H9 (cell line): Measurements from ENCODE around the gene OGFR. TPM values are rescaled to one million over a fixed set of nuclear protein-coding genes. Genes with fewer than 3 reads are reported as not detected.

ENCODE experiments used
- DNase-seq: peaks from one replicate; pipeline ENCODE4 v3.0.0-alpha.2; 2017
- H2AFZ ChIP-seq: one replicate; pipeline ENCODE4 v1.6.1; 2013; ENCODE audit warnings: mild to moderate bottlenecking, low read length, control low read depth, moderate library complexity
- H2AK5ac ChIP-seq: 2 replicates; pipeline ENCODE4 v1.6.1; 2013; ENCODE audit warnings: low read length, control low read depth, mixed read lengths; ENCODE audit not compliant: insufficient read length
- H2BK120ac ChIP-seq: one replicate; pipeline ENCODE4 v1.6.1; 2013; ENCODE audit warnings: low read depth, mild to moderate bottlenecking, low read length, control low read depth, inconsistent platforms; ENCODE audit not compliant: poor library complexity, severe bottlenecking
- H2BK12ac ChIP-seq: 2 replicates; pipeline ENCODE4 v1.6.1; 2013; ENCODE audit warnings: low read length, control low read depth, mixed read lengths, low read depth; ENCODE audit not compliant: insufficient read length
- H2BK15ac ChIP-seq: 2 replicates; pipeline ENCODE4 v1.6.1; 2013; ENCODE audit warnings: low read depth, low read length, control low read depth
- H2BK20ac ChIP-seq: one replicate; pipeline ENCODE4 v1.6.1; 2013; ENCODE audit warnings: low read depth, mild to moderate bottlenecking, low read length, control low read depth, inconsistent platforms; ENCODE audit not compliant: poor library complexity, severe bottlenecking
- H2BK5ac ChIP-seq: 2 replicates; pipeline ENCODE4 v1.6.1; 2013; ENCODE audit warnings: low read length, control low read depth, mixed read lengths; ENCODE audit not compliant: insufficient read length
- H3K14ac ChIP-seq: 2 replicates; pipeline ENCODE4 v1.6.1; 2013; ENCODE audit warnings: low read length, control low read depth; ENCODE audit not compliant: insufficient read depth
- H3K18ac ChIP-seq: 2 replicates; pipeline ENCODE4 v1.6.1; 2013; ENCODE audit warnings: low read depth, mild to moderate bottlenecking, mixed read lengths, low read length, control low read depth; ENCODE audit not compliant: insufficient read length
- H3K23ac ChIP-seq: 2 replicates; pipeline ENCODE4 v1.6.1; 2013; ENCODE audit warnings: low read length, control low read depth, mixed read lengths, low read depth; ENCODE audit not compliant: insufficient read length
- H3K23me2 ChIP-seq: 2 replicates; pipeline ENCODE4 v1.6.1; 2013; ENCODE audit warnings: low read depth, mild to moderate bottlenecking, mixed read lengths, low read length, control low read depth; ENCODE audit not compliant: insufficient read length, poor library complexity, severe bottlenecking
- H3K27ac ChIP-seq: 2 replicates; pipeline ENCODE4 v1.5.1; 2013; ENCODE audit warnings: low read length, control low read depth, mixed read lengths, low read depth; ENCODE audit not compliant: insufficient read length
- H3K27me3 ChIP-seq: 2 replicates; pipeline ENCODE4 v1.6.1; 2013; ENCODE audit warnings: low read length, control low read depth, inconsistent platforms; ENCODE audit not compliant: insufficient read depth
- H3K4ac ChIP-seq: 2 replicates; pipeline ENCODE4 v1.6.1; 2013; ENCODE audit warnings: low read depth, mild to moderate bottlenecking, control low read depth, inconsistent platforms, low read length, moderate library complexity
- H3K4me1 ChIP-seq: 2 replicates; pipeline ENCODE4 v1.6.1; 2013; ENCODE audit warnings: low read length, control low read depth, inconsistent platforms; ENCODE audit not compliant: insufficient read depth
- H3K4me2 ChIP-seq: 2 replicates; pipeline ENCODE4 v1.6.1; 2013; ENCODE audit warnings: low read length, control low read depth, mixed read lengths; ENCODE audit not compliant: insufficient read length, insufficient read depth
- H3K56ac ChIP-seq: 2 replicates; pipeline ENCODE4 v1.6.1; 2013; ENCODE audit warnings: low read depth, mild to moderate bottlenecking, mixed read lengths, low read length, control low read depth; ENCODE audit not compliant: insufficient read length
- H3K79me1 ChIP-seq: 2 replicates; pipeline ENCODE4 v1.6.1; 2013; ENCODE audit warnings: low read depth, mild to moderate bottlenecking, moderate library complexity, low read length, control low read depth, inconsistent platforms; ENCODE audit not compliant: insufficient read depth, poor library complexity, severe bottlenecking
- H3K79me2 ChIP-seq: 2 replicates; pipeline ENCODE4 v1.6.1; 2013; ENCODE audit warnings: low read length, control low read depth, inconsistent platforms; ENCODE audit not compliant: insufficient read depth
- H3K9ac ChIP-seq: 2 replicates; pipeline ENCODE4 v1.6.1; 2013; ENCODE audit warnings: low read length, control low read depth, mixed read lengths; ENCODE audit not compliant: insufficient read length; ENCODE audit errors: extremely low read depth
- H3K9me3 ChIP-seq: one replicate; pipeline ENCODE4 v1.6.1; 2013; ENCODE audit warnings: low read depth, low read length, inconsistent platforms; ENCODE audit not compliant: control insufficient read depth
- H3T11ph ChIP-seq: one replicate; pipeline ENCODE4 v1.6.1; 2013; ENCODE audit warnings: mild to moderate bottlenecking, low read length, control low read depth, inconsistent platforms
- H4K20me1 ChIP-seq: one replicate; pipeline ENCODE4 v1.6.1; 2013; ENCODE audit not compliant: control insufficient read depth, insufficient read length, insufficient read depth
- H4K5ac ChIP-seq: 2 replicates; pipeline ENCODE4 v1.6.1; 2013; ENCODE audit warnings: low read depth, mild to moderate bottlenecking, mixed read lengths, low read length, control low read depth; ENCODE audit not compliant: insufficient read length
- H4K8ac ChIP-seq: replicated peaks from 2 replicates; pipeline ENCODE4 v1.6.1; 2013; ENCODE audit warnings: low read length, control low read depth, mixed read lengths, low read depth; ENCODE audit not compliant: insufficient read length
- H4K91ac ChIP-seq: 2 replicates; pipeline ENCODE4 v1.6.1; 2013; ENCODE audit warnings: low read depth, mild to moderate bottlenecking, moderate library complexity, mixed read lengths, low read length, control low read depth; ENCODE audit not compliant: insufficient read length
- H3K27ac Mint-ChIP-seq, 3 experiments: 2 replicates in 2 of 3; 3 replicates in 1 of 3; pipeline ENCODE4 v1.8.0; 2020 to 2021; ENCODE audit warnings: mixed read lengths in 3 of 3, mild to moderate bottlenecking in 1 of 3, moderate library complexity in 1 of 3
- H3K27me3 Mint-ChIP-seq: 2 replicates; pipeline ENCODE4 v1.8.0; 2021; ENCODE audit warnings: low read depth, mild to moderate bottlenecking, moderate library complexity, mixed read lengths
- H3K36me3 Mint-ChIP-seq, 3 experiments: 2 replicates in 2 of 3; 3 replicates in 1 of 3; pipeline ENCODE4 v1.8.0; 2020 to 2021; ENCODE audit warnings: low read depth in 3 of 3, mixed read lengths in 3 of 3; ENCODE audit not compliant: insufficient read depth in 1 of 3
- H3K4me1 Mint-ChIP-seq, 2 experiments: 2 replicates each; pipeline ENCODE4 v1.8.0; 2020; ENCODE audit warnings: mixed read lengths in 2 of 2
- H3K4me3 Mint-ChIP-seq, 2 experiments: 2 replicates in 1 of 2; 3 replicates in 1 of 2; pipeline ENCODE4 v1.8.0; 2020 to 2021; ENCODE audit warnings: mild to moderate bottlenecking in 2 of 2, mixed read lengths in 2 of 2, moderate library complexity in 1 of 2
- H3K9me3 Mint-ChIP-seq, 2 experiments: 2 replicates in 1 of 2; 3 replicates in 1 of 2; pipeline ENCODE4 v1.8.0; 2020; ENCODE audit warnings: mild to moderate bottlenecking in 2 of 2, mixed read lengths in 2 of 2, moderate library complexity in 1 of 2
- CTCF ChIP-seq: fragments of 200-600 bp; sonication (generic); conservative IDR thresholded peaks from 3 replicates; pipeline ENCODE4 v1.8.0; 2021; ENCODE audit warnings: antibody characterized with exemption, mild to moderate bottlenecking
- WGBS: extraction: QIAGEN DNeasy Blood & Tissue Kit; methylation state at CpG from one replicate; pipeline ENCODE4 v1.1.7; 2013; ENCODE audit warnings: missing lambda C conversion rate, low lambda C conversion rate, mixed read lengths; ENCODE audit not compliant: insufficient read length; ENCODE audit errors: extremely low coverage; 5-methylcytosine and 5-hydroxymethylcytosine counted together
- total RNA-seq: library from RNA; stranded (reverse); gene quantifications from 2 replicates; pipeline ENCODE4 v1.2.1, GENCODE V29; 2021

Gene OGFR
- total RNA-seq, 1 experiment from 2014 or later = 33.1 TPM

- Histone ChIP-seq H3K23me2 (peaks cover 3% of the 10 kb centered on the region), H3K27ac (no peak overlapping the region), H3T11ph (no peak overlapping the region), H2BK120ac (no peak overlapping the region), H3K27me3 (no peaks in the 10 kb centered on the region), H3K79me1 (no peaks in the 10 kb centered on the region), H3K9me3 (no peaks in the 10 kb centered on the region), H2AK5ac (no peak overlapping the region), H3K4me1 (no peaks in the 10 kb centered on the region; the same call in 1 of the 2 replicates), H3K14ac (peak overlapping the region; percentile 76), H4K5ac (no peak overlapping the region), H3K4me2 (peak overlapping the region; percentile 37), H3K23ac (no peak overlapping the region), H3K9ac (no peak overlapping the region), H2AFZ (no peak overlapping the region), H2BK5ac (no peak overlapping the region), H3K56ac (no peak overlapping the region), H2BK20ac (no peak overlapping the region), H2BK15ac (no peak overlapping the region), H3K18ac (peak overlapping the region; percentile 63), H4K91ac (no peak overlapping the region), H4K8ac (no peak overlapping the region), H2BK12ac (no peak overlapping the region), H4K20me1 (peaks cover 2% of the 10 kb centered on the region), H3K79me2 (no peaks in the 10 kb centered on the region), H3K4ac (no peak overlapping the region)
- Mint-ChIP-seq H3K27ac (no peak overlapping the region), H3K4me1 (peaks cover 21 to 29% of the 10 kb centered on the region in 2 experiments), H3K4me3 (peak overlapping the region; percentile 55 to 68; a peak in 4 of 5 replicates), H3K9me3 (peaks cover 6 to 9% of the 10 kb centered on the region in 2 experiments), H3K36me3 (peaks cover 10 to 22% (median 14%) of the 10 kb centered on the region in 3 experiments; a peak in 6 of 7 replicates), H3K27me3 (peaks cover 6% of the 10 kb centered on the region)
- peak; percentile 43 for DNase-seq
- TF ChIP-seq CTCF = no peak
- no CpG with 5 or more reads among the region's 129 CpGs for WGBS
These were observed 56.5 kb downstream of the OGFR start for GRCh38 chr20:62860924-62861691.
